Colonic mucosa (tissue), 4 donors: Measurements from ENCODE around the gene DIDO1. TPM values are rescaled to one million over a fixed set of nuclear protein-coding genes. Genes with fewer than 3 reads are reported as not detected.

Source experiments
- DNase-seq: peaks from one replicate; pipeline ENCODE4 v3.0.0-alpha.2; 2020
- H3K27ac ChIP-seq: fragments of 200-600 bp; one replicate; pipeline ENCODE4 v1.8.0; 2021
- H3K27me3 ChIP-seq: fragments of 200-600 bp; one replicate; pipeline ENCODE4 v1.8.0; 2021
- H3K36me3 ChIP-seq: fragments of 200-600 bp; one replicate; pipeline ENCODE4 v1.8.0; 2021
- H3K4me1 ChIP-seq: fragments of 200-600 bp; one replicate; pipeline ENCODE4 v1.8.0; 2021; ENCODE audit warnings: mild to moderate bottlenecking
- H3K4me3 ChIP-seq: fragments of 200-600 bp; one replicate; pipeline ENCODE4 v1.8.0; 2021
- H3K9ac ChIP-seq, 2 donors: one replicate each; pipeline ENCODE4 v1.7.0; 2013; ENCODE audit warnings: control low read depth in 2 of 2, low read depth in 2 of 2, low read length in 2 of 2
- H3K9me3 ChIP-seq: fragments of 200-600 bp; one replicate; pipeline ENCODE4 v1.8.0; 2021
- intact Hi-C: fragments of 100-400 bp; cut with DNase I; formaldehyde crosslinking; loops from one replicate; pipeline ENCODE4 v1.14.1; 2022
- total RNA-seq, 2 donors: library from RNA; stranded (reverse); fragmentation: NEBNext Ultra II Directional in 1 of 2; extraction: Animal tissue kit (Norgen Biotek cat#: 25700) in 1 of 2; gene quantifications; one replicate each; pipeline ENCODE4 v1.2.1, GENCODE V29; 2021
- TF ChIP-seq, protein P1 (sequence below): fragments of 200-600 bp; IDR thresholded peaks from one replicate; pipeline ENCODE4 v1.8.0; 2022; ENCODE audit warnings: antibody characterized with exemption, mild to moderate bottlenecking
- donor health status: healthy.
- donor health status: DM: no; HTN: no; CAD: no.
- donor health status: DM: no; HTN: no; CAD: no.

The DIDO1 gene
- total RNA-seq, 2 donors from 2014 or later: 41.4 to 50.4 TPM

DNA sequence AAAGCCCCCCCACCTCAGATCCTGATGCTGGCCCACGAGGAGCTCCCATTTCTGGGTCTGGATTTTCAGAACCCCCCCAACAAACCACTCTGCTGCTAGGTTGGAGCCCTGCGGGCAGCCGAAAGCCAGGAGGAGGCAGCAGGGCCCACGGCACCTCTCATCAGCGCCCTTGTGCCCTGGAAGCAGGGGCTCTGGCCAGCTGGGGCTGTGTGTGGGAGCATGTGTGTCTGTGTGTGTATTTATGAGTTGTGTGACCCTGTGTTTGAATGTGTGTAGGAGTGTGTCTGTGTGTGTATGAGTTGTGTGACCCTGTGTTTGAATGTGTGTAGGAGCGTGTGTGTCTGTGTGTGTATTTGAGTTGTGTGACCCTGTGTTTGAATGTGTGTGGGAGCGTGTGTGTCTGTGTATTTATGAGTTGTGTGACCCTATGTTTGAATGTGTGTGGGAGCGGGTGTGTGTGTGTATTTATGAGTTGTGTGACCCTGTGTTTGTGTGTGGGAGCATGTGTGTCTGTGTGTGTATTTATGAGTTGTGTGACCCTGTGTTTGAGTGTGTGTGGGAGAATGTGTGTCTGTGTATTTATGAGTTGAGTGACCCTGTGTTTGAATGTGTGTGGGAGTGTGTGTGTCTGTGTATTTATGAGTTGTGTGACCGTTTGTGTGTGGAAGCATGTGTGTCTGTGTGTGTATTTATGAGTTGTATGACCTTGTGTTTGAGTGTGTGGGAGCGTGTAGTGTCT, 45.1 kb upstream of the DIDO1 start:
- DNase-seq: no peak
- H3K4me3 ChIP-seq: no peak overlapping the region
- intact Hi-C loops: no loop called here
- peaks cover 31% of the 10 kb centered on the region for H3K27me3 ChIP-seq
- no peak overlapping the region for H3K9ac ChIP-seq
- H3K27ac ChIP-seq: no peak overlapping the region
- H3K36me3 ChIP-seq: no peaks in the 10 kb centered on the region
- H3K4me1 ChIP-seq: no peaks in the 10 kb centered on the region
- H3K9me3 ChIP-seq: no peaks in the 10 kb centered on the region
- TF ChIP-seq, protein P1, sequence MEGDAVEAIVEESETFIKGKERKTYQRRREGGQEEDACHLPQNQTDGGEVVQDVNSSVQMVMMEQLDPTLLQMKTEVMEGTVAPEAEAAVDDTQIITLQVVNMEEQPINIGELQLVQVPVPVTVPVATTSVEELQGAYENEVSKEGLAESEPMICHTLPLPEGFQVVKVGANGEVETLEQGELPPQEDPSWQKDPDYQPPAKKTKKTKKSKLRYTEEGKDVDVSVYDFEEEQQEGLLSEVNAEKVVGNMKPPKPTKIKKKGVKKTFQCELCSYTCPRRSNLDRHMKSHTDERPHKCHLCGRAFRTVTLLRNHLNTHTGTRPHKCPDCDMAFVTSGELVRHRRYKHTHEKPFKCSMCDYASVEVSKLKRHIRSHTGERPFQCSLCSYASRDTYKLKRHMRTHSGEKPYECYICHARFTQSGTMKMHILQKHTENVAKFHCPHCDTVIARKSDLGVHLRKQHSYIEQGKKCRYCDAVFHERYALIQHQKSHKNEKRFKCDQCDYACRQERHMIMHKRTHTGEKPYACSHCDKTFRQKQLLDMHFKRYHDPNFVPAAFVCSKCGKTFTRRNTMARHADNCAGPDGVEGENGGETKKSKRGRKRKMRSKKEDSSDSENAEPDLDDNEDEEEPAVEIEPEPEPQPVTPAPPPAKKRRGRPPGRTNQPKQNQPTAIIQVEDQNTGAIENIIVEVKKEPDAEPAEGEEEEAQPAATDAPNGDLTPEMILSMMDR: no peak

DNA sequence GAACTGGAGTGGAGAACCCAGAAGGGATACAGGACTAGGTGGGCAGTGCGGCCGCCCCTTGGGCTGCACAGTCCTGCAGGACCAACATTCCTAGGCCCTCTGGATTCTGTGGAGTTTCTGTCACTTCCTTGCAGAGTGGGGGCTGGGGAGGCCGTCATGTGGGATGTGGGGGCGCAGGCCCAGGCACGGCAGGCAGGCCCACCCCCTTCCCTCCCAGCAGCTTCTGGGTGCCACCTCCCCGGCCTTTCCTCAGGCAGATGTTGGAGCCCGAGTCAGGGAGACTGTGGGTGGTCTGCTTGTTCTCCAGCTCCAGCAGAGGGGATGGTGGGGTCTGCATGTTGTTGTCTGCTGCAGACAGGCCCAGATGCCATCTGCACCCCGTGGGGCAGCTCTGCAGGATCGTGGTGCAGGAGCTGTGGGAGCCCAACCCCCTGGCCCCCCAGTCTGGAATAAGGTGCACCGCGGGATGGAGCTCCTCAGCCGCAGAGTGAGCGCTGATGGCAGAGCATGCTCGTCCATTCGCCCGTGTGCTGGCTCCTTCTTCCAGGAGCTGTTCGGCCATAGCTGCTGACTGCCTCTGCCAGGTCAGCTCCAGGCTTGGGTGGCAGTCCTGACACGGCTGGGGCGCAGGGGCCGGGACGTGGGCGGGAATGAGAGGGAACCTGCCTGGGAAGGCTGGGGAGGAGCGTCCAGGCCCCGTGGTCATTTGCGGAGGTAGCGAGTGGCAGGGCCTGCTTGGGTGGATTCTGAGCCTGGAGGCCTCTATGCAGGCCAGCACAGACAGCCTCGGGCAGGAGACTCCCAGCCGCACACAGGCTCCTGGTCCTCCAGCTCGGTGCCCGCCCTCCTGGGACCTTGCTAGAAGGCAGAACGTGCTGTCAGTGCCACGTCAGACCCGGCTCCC, 44.3 kb upstream of the DIDO1 start:
- intact Hi-C loops: no loop called here
- Histone ChIP-seq H3K4me1 (no peaks in the 10 kb centered on the region), H3K9me3 (no peaks in the 10 kb centered on the region), H3K4me3 (no peak overlapping the region), H3K27ac (no peak overlapping the region), H3K36me3 (no peaks in the 10 kb centered on the region), H3K9ac (no peak overlapping the region), H3K27me3 (peaks cover 31% of the 10 kb centered on the region)
- TF ChIP-seq, protein P1: no peak
- DNase-seq: no peak

DNA sequence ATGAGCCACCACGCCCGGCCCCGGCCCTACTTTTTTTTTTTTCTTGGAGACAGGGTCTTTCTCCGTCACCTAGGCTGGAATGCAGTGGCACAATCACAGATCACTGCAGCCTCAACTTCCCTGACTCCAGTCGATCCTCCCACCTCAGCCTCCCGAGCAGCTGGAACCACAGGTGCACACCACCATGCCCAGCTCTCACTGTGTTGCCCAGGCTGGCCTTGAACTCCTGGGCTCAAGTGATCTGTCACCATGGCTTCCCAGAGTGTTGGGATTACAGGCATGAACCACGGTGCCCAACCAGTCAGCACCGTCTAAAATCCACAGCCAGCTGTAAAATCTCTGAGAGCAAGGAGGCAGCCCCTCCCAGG, 43.6 kb upstream of the DIDO1 start:
- no peak for DNase-seq
- H3K9ac ChIP-seq: no peak overlapping the region
- no peaks in the 10 kb centered on the region for H3K4me1 ChIP-seq
- H3K27me3 ChIP-seq: peaks cover 28% of the 10 kb centered on the region
- H3K36me3 ChIP-seq: no peaks in the 10 kb centered on the region
- TF ChIP-seq, protein P1: no peak
- H3K27ac ChIP-seq: no peak overlapping the region
- H3K4me3 ChIP-seq: no peak overlapping the region
- H3K9me3 ChIP-seq: no peaks in the 10 kb centered on the region
- intact Hi-C loops: no loop called here

DNA sequence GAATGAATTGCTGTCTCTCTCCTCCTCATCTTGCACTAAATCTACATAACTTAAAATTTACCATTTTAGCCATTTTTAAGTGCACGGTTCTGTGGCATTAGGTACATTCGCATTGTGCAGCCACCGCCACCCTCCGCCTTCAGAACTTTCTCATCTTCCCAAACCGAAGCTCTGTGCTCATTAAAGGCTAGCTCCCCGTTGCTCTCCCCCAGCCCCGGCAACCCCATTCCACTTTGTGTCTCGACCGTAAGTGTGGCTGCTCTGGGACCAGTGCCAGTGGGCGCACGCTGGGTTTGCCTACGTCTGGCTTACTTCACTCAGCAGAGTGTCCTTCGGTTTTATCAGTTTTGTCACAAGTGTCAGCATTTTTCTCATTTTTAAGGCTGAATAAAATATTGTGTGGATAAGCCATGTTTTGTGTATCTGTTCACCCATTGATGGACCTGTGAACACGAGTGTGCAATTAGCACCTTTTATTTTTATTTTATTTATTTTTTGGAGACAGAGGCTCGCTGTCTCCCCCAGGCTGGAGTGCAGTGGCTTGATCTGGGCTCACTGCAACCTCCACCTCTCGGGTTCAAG, 43.0 kb upstream of the DIDO1 start:
- Histone ChIP-seq H3K9me3 (no peaks in the 10 kb centered on the region), H3K4me1 (no peaks in the 10 kb centered on the region), H3K27me3 (peaks cover 21% of the 10 kb centered on the region), H3K4me3 (no peak overlapping the region), H3K36me3 (no peaks in the 10 kb centered on the region), H3K9ac (no peak overlapping the region), H3K27ac (no peak overlapping the region)
- TF ChIP-seq, protein P1: no peak
- no peak for DNase-seq
- intact Hi-C loops: no loop called here

DNA sequence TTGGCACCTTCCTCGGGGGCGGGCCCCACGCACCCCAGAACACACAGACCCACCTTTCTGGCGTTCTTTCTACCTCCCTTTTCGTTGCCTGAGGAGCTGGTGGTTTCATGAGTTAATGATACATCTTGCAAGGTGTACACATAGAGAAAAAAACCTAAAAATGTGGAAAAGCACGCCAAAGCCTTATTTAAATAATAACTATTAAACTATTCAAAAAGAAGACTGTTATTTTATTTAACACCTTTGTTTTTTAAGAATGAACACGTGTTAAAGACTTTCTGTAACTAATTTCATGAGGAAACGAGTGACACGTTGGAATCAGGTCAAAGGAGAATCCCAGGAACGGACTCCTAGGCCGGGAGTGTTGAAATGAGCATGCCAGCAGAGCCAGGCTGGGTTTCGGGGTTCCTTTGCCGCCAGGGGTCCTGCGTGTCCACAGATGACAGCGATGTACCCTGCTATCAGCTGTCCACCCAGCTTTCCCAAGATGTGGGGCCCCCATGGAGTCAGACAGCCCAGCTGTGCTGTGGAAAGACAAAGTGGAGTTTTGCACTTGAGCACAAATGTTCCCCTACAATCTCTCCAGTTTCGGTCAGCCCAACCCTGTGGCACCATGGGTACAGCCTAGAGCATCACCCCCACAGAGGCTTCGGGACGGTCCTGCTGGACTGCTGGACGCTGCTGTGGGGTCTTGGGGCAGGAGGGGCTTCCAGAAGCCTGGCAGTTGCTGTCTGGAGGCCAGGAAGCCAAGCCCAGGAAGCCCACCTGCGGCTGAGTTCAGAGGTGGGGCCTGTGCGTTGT, 42.3 kb upstream of the DIDO1 start:
- intact Hi-C loops: no loop called here
- no peaks in the 10 kb centered on the region for H3K9me3 ChIP-seq
- no peak for DNase-seq
- peaks cover 17% of the 10 kb centered on the region for H3K27me3 ChIP-seq
- no peak overlapping the region for H3K4me3 ChIP-seq
- H3K4me1 ChIP-seq: no peaks in the 10 kb centered on the region
- no peaks in the 10 kb centered on the region for H3K36me3 ChIP-seq
- TF ChIP-seq, protein P1: no peak
- H3K27ac ChIP-seq: no peak overlapping the region
- no peak overlapping the region for H3K9ac ChIP-seq
